ENCODE measurements around the gene PDK1.
"Not testable (repeated sequence)": the region's sequence is repeated elsewhere in the genome, so short reads cannot be mapped to it uniquely, and the experiment has no call there.

PDK1 gene

GRCh38 chr2:172555522-172556283, at the start of gene PDK1:
Gene PDK1 (plus strand): TSS chr2:172556090. CDS start chr2:172556151, 61 bp downstream.
- peak; percentile 90 for DNase-seq (ENCODE audit: low spot score)

GRCh38 chr2:172507199-172507598, 48.7 kb upstream of the PDK1 start:
- no peak for DNase-seq (ENCODE audit: low spot score)

GRCh38 chr2:172510088-172510487, 45.8 kb upstream of the PDK1 start:
- no peak for DNase-seq (ENCODE audit: low spot score)

DNA sequence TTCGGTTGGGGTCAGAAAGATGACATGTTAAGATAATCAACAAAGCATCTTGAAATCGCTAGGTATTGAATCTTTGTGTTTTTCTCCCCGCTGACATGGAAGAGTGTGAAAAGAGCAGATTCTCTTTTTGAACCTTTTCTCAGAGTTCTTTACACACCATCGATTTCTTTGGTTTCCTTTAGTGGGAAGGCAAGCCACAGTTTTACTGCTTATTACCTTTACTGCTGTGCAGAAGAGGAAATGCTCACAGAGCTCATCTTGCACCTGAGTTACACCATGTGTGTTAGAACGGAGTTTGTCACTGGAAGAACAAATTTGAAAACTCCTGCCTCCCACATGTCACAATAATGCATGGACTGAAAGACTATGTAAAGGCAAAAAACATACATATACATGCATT, 45.3 kb upstream of the PDK1 start:
- DNase-seq (ENCODE audit: low spot score): no peak

GRCh38 chr2:172512810-172513523, 42.9 kb upstream of the PDK1 start:
- no peak for DNase-seq (ENCODE audit: low spot score)

DNA sequence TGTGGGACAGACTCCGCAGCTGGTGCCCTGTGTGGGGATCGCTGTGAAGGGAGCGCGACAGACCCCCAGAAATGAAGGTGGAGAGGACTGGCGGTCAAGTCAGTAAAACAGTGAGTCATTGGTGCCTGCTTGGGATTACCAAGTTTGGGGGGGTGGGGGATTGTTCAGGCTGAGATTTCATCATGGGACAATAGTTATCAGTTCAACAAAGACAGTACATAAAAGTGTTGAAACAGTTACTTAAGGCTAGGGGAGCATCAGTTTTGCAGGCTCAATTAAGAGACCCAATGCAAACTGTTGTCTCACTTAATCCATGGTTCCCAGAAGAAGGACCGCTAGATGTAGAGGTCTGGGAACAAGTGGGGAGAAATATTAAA, 42.4 kb upstream of the PDK1 start:
- no peak for DNase-seq (ENCODE audit: low spot score)

DNA sequence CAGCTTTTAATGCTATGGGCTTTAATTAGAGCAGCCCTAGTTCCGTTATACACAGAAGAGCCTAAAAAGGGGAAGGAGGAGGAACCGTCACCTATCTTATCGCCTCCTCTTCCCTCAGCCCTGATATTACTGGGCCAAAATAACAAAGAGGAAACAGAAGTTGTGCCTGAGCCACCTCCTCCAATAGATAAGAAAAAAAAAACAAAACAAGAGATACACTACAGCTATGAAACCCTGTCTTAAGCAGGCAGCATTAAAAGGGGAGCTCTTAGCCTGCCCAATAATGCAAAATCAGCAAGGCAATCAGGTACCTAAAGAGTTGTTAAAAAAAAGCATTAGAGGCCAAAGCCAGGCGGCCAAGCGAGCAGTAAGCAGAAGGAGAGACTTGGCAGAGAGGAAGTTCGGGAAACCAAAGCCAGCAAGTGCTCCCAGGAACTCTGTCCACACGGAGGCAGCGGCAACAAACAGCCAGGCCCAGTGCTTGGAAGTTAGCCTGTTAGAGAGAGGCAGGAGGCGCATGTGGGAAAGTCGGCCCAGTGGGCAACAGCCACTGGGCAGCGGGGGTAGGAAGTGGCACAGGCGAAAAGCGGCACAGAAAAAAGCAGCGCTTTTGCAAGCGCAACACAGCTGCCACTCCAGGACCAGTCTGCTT, 41.8 kb upstream of the PDK1 start:
- no peak for DNase-seq (ENCODE audit: low spot score)

DNA sequence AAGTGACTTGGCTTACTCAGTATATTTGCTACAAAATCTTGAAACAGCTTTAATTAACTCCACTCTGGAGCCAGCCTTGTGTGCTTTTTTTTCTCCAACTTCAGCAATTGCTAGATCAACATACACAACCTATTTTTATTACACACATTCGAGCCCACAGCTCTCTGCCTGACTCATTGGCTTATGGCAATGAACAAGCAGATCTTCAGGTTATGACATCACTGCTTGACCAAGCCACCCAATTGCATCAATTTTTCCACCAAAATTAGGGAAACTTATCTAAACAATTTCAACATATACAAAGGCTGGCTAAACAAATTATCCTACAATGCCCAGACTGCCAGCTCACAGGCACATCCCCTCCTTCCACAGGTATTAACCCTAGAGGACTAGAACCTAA, 39.6 kb upstream of the PDK1 start:
- no peak for DNase-seq (ENCODE audit: low spot score)

DNA sequence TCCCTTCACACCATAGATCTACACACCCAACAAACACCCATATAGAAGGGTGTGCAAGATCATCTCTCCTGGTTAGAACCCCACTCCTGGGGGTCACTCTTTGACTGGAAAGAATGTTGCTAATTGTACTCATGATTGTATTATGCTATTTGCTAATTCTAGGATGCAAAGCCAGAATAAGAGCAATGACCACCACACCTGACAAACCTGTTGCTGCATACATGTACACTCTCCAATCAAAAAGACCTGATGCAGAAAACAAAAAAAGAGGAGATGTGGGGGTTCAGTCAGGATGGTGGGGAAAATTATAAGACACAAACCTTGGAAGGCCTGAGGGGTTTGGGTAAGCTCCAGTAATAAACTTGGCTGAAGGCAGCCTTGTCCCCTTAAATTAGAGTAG, 36.9 kb upstream of the PDK1 start:
- DNase-seq (ENCODE audit: low spot score): no peak

DNA sequence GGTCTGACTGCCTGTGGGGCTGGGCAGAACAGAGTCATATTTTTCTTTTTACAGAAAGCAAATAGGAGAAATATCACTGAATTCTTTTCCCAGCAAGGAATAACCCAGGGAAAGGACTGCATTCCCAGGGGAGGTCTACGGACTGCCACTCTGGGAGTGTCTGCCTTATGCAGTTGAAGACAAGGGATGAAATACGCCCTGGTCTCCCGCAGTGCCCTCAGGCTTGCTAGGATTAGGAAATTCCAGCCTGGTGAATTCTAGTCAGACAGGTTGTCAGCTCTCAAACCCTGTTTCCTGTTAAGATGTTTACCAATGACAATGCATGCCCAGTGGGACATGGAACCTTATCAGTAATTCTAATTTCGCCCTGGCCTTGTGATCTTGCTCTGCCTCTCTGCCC, 30.3 kb upstream of the PDK1 start:
- no peak for DNase-seq (ENCODE audit: low spot score)

DNA sequence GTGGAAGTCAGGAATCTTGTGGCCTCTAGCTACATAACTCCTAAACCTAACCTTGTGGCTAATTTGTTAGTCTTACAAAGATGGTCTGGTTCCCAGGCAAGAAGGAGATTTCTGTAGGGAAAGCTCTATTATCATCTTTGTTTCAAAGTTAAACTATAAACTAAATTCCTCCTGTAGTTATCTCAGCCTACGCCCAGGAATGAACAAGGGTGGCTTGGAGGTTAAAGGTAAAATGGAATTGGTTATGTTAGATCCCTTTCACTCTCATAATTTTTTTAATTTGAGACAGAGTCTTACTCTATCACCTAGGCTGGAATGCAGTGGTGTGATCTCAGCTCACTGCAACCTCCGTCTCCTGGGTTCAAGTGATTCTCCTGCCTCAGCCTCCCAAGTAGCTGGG, 24.6 kb upstream of the PDK1 start:
- DNase-seq (ENCODE audit: low spot score): no peak

GRCh38 chr2:172532461-172532860, 23.4 kb upstream of the PDK1 start:
- DNase-seq (ENCODE audit: low spot score): not testable (repeated sequence)

DNA sequence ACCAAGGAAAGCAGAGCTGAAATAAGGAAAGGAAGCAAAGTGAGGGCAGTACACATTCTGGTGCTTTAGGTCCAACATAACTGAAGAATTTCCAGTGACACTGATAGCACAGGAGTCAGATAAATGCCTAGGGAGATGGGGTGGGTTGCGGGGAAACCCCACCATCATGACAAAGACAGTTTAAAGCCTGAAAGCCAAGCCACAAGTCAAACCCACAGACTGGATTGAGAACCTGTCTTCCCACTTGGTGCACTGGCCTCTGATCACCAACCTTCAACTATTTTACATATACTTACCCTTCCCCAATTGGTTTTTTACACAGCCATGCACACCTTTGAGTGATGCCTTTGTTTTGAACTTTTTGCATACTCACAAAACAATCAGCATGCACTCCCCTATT, 22.2 kb upstream of the PDK1 start:
- DNase-seq (ENCODE audit: low spot score): no peak

DNA sequence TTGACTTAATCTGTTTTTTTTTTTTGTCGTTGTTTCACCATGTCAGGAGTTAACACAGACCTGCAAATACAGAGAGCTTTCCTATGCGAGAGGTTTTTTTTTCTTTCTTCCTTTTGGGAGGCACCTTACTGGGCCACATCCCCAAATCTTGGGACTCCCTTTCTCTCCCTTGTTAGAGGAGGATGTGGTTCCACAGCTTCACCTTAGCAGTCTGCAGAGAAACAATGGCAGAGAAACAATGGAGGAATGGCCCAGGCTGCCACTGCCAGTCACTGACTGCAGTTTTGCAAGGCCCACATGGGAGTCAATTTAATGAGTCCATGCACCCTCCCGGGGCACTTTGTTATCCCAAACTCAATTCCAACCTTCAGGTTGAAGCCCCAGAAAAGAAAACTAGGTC, 20.8 kb upstream of the PDK1 start:
- DNase-seq (ENCODE audit: low spot score): no peak

DNA sequence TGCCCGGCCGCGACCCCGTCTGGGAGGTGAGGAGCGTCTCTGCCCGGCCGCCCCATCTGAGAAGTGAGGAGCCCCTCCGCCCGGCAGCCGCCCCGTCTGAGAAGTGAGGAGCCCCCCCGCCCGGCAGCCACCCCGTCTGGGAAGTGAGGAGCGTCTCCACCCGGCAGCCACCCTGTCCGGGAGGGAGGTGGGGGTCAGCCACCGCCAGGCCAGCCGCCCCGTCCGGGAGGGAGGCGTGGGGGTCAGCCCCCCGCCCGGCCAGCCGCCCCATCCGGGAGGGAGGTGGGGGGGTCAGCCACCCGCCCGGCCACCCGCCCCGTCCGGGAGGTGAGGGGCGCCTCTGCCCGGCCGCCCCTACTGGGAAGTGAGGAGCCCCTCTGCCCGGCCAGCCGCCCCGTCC, 18.0 kb upstream of the PDK1 start:
- DNase-seq (ENCODE audit: low spot score): not testable (repeated sequence)

GRCh38 chr2:172539767-172540166, 16.1 kb upstream of the PDK1 start:
- no peak for DNase-seq (ENCODE audit: low spot score)

DNA sequence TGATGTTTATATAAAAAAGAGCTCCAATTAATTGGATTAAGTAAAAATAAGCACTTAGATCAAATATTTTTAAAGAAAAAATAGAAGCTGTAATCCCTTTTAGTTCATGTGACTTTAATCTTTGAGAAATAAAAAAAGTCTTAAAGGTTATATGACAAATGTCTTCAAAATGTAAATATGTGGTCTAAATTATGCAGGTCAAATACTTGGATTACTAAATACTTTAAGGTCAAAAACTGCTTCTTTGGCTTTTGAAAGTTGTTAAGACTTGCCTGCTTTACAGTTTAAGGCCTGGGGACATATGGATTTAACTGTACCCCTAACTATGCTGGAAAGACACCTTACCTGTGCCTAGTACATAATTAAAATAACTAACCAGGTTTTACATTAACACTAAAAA, 15.5 kb upstream of the PDK1 start:
- DNase-seq (ENCODE audit: low spot score): no peak

- no peak for DNase-seq (ENCODE audit: low spot score)
These were observed 10.3 kb upstream of the PDK1 start for GRCh38 chr2:172545408-172546075.

- no peak for DNase-seq (ENCODE audit: low spot score)
These were observed 6.8 kb upstream of the PDK1 start for GRCh38 chr2:172549131-172549530.

- DNase-seq (ENCODE audit: low spot score): peak; percentile 19
These were observed 6.1 kb upstream of the PDK1 start for GRCh38 chr2:172549802-172550201.

DNA sequence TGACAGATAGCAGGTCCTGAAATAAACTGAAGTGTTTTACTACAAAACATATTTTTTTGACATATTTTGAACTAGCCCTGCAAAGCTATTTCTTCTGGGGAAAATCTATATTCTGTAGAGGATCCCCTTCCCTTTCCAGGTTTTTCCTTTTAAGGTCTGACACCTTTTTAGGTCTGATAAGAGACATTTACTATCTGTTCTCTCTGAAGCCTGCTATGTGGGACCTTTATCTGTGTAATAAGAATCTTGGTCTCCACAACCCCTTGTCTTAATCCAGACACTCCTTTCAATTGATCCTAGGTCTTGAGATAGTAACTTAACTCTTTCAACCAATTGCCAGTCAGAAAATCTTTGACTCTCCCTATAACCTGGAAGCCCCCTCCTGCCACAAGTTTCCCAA, 5.5 kb upstream of the PDK1 start:
- no peak for DNase-seq (ENCODE audit: low spot score)

- DNase-seq (ENCODE audit: low spot score): no peak
These were observed 4.6 kb upstream of the PDK1 start for GRCh38 chr2:172551271-172551670.
